ENCODE data around the gene USO1.

USO1 gene

DNA sequence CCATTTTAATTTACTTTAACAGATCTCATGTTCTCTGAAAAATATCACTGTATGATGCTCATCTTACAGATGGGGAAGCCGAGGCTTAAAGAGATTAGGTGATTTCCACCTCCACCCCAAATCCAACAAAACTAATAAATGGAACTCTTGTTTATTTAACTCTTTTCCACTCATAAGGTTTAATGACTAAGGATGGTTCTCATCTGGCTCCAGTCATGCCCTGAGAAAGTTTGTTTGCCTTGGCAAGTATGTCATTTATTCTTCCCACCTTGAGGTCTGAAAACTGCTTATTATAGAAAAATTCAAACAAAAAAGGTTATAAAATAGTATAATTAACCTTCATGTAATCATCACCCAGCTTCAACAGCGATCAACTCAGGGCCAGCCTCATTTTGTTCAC lies 121.6 kb downstream of the USO1 start:
- no peak for DNase-seq

- peak; percentile 58 for DNase-seq
These were observed 123.9 kb downstream of the USO1 start for GRCh38 chr4:75848171-75848760.

DNA sequence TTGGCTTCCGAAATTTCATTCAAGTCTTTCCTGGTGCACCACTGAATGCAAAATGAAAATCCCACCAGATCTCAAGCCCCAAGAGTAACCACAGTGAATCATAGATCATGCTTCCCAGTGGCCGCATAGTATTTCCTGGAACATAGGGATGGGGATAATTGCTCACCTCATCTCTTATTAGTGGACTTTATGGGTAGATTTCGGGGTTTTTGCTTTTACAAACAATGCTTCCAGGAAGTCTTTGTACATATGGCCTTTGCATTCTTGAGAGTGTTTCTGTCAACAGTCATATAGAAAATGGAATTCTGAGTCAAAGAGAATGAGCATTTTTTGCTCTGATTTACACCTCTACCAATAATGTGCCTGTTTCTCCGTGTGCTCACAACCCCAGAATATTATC lies 124.5 kb downstream of the USO1 start:
- DNase-seq = no peak

GRCh38 chr4:75849461-75849860 lies 125.1 kb downstream of the USO1 start:
- DNase-seq = no peak

GRCh38 chr4:75858721-75859120 lies 134.3 kb downstream of the USO1 start:
- DNase-seq = no peak

- DNase-seq = no peak
These were observed 136.2 kb downstream of the USO1 start for GRCh38 chr4:75860606-75861005.

Data from NCI-H774 (cell line).